WERI-Rb-1 (cell line): Measurements from ENCODE around the gene TRIM44.

ENCODE experiments used
- DNase-seq: peaks from one replicate; pipeline ENCODE4 v3.0.0-alpha.2; 2020
- H3K27ac ChIP-seq: fragments of 250-450 bp; sonication (Bioruptor Pico); 2 replicates; pipeline ENCODE4 v1.5.1; 2020; ENCODE audit warnings: mild to moderate bottlenecking, moderate library complexity
- H3K27me3 ChIP-seq: fragments of 250-450 bp; sonication (Bioruptor Pico); 2 replicates; pipeline ENCODE4 v1.5.1; 2021; ENCODE audit warnings: mild to moderate bottlenecking, low read depth, moderate library complexity; ENCODE audit not compliant: insufficient read depth, severe bottlenecking
- H3K36me3 ChIP-seq: fragments of 250-450 bp; sonication (Bioruptor Pico); 2 replicates; pipeline ENCODE4 v1.5.1; 2020; ENCODE audit warnings: mild to moderate bottlenecking, moderate library complexity
- H3K4me3 ChIP-seq: 2 replicates; pipeline ENCODE4 v1.5.1; 2011; ENCODE audit warnings: low read depth, mild to moderate bottlenecking, control low read depth, low read length
- H3K9me3 ChIP-seq: fragments of 250-450 bp; sonication (Bioruptor Pico); 2 replicates; pipeline ENCODE4 v1.5.1; 2021; ENCODE audit warnings: mild to moderate bottlenecking, moderate library complexity; ENCODE audit not compliant: severe bottlenecking
- TF ChIP-seq, protein P1 (sequence below): IDR thresholded peaks from 2 replicates; pipeline ENCODE4 v1.5.1; 2011; ENCODE audit warnings: low read depth, mild to moderate bottlenecking, control low read depth, inconsistent platforms, low read length

The TRIM44 gene

DNA sequence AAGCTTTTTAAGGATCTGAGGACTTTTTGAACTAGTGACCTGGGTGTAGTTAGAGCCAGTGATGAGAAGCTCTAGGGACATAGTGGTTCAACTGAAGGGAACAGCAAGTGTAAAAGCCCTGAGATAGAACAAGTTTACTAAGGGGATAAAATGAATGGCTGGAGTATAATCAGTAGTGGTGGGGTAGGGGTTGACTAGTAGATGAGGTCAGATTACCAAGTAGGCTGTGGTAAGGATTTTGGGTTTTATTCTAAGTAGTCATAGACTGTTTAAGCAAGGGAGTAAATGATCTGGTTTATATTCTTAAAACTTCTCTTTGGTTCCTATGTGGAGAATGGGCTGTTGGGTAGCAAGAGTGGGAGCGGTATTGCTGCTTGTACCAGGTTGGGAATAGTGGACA lies 15.3 kb downstream of the TRIM44 start:
- H3K27ac ChIP-seq = no peak overlapping the region
- H3K27me3 ChIP-seq = no peaks in the 10 kb centered on the region
- DNase-seq = no peak
- H3K9me3 ChIP-seq = no peaks in the 10 kb centered on the region
- TF ChIP-seq, protein P1, sequence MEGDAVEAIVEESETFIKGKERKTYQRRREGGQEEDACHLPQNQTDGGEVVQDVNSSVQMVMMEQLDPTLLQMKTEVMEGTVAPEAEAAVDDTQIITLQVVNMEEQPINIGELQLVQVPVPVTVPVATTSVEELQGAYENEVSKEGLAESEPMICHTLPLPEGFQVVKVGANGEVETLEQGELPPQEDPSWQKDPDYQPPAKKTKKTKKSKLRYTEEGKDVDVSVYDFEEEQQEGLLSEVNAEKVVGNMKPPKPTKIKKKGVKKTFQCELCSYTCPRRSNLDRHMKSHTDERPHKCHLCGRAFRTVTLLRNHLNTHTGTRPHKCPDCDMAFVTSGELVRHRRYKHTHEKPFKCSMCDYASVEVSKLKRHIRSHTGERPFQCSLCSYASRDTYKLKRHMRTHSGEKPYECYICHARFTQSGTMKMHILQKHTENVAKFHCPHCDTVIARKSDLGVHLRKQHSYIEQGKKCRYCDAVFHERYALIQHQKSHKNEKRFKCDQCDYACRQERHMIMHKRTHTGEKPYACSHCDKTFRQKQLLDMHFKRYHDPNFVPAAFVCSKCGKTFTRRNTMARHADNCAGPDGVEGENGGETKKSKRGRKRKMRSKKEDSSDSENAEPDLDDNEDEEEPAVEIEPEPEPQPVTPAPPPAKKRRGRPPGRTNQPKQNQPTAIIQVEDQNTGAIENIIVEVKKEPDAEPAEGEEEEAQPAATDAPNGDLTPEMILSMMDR = no peak
- H3K4me3 ChIP-seq = no peak overlapping the region
- no peaks in the 10 kb centered on the region for H3K36me3 ChIP-seq

DNA sequence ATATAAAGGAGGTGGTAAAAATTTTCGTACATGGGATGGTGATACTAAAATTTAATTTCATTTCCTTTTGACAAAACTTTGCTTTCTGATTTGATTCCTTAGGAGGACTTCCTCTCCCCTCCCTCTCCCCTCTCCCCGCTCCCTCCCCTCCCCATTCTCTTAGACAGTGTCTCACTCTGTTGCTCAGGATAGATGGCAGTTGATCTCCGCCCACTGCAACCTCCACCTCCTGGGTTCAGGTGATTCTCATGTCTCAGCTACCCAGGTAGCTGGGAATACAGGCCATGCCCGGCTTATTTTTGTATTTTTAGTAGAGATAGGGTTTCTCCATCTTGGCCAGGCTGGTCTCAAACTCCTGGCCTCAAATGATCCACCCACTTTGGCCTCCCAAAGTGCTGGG lies 15.9 kb downstream of the TRIM44 start:
- no peaks in the 10 kb centered on the region for H3K36me3 ChIP-seq
- no peaks in the 10 kb centered on the region for H3K27me3 ChIP-seq
- no peak for DNase-seq
- no peak overlapping the region for H3K27ac ChIP-seq
- H3K4me3 ChIP-seq = no peak overlapping the region
- TF ChIP-seq, protein P1 = no peak
- H3K9me3 ChIP-seq = no peaks in the 10 kb centered on the region

DNA sequence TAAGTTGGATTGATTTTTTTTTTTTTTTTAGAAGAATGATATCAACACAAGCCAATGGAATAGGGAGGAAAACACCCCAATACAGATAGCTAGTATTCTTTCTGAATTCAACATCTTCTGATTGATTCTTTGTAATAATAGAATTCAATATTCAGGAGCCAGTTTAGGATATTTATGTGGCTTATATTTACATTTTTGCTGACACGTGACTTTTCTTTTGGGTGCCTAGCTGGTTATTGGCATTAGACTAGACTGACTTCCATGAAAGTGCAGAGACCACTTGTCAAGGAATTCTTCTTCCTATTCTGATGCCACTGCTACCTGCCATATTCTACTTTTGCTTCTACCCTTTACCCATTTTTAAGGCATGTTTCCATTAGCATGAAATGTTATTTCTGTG lies 16.4 kb downstream of the TRIM44 start:
- no peak for DNase-seq
- H3K9me3 ChIP-seq = no peaks in the 10 kb centered on the region
- H3K36me3 ChIP-seq = no peaks in the 10 kb centered on the region
- no peaks in the 10 kb centered on the region for H3K27me3 ChIP-seq
- TF ChIP-seq, protein P1 = no peak
- no peak overlapping the region for H3K27ac ChIP-seq
- no peak overlapping the region for H3K4me3 ChIP-seq

DNA sequence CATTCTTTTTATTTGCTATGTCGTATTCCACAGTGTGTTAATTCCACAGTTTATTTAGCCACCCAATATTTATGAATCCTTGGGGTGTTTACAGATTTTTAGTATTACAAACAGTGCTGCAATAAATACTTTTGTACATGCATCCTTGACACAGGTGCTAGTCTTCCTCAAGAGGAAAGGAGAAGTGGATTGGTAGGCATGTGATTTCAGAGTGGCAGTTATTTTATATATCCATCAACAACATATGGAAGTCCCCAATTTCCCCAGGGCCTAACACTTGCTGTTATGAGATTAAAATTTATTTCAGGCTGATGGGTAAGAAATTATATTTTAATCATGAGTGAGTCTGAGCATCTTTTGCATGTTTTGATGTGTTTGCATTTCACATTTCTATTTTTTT lies 17.9 kb downstream of the TRIM44 start:
- Histone ChIP-seq H3K27ac (no peak overlapping the region), H3K27me3 (no peaks in the 10 kb centered on the region), H3K36me3 (peaks cover 3% of the 10 kb centered on the region; the same call in 1 of the 2 replicates), H3K9me3 (no peaks in the 10 kb centered on the region), H3K4me3 (no peak overlapping the region)
- DNase-seq = no peak
- TF ChIP-seq, protein P1 = no peak

DNA sequence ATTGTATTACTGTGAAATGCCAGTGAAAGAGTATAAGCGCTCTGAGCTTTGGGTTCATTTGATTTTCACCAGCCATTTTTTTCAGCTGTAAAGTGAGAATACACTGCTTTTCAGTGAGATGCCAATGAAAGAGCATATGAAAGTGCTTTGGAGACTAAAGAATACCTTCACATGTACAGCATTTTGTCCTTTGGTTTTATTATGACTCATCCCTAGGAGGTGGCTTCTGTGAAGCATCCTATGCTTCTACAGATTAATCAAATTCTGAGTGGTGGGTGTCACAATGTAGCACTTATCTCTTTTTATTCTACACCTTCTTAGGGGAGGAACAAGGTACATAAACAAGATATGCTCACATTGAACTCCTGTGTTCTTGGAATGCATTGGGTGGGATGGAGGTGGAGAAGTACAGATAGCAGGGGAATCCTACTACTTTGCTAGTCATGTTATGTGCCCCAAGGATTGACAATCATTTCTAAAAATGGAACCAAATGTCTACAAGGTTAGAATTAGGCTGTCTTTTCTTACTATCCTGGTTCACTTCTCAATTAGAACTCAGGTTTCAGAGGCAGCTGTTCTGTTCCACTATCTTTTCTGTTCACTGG lies 18.7 kb downstream of the TRIM44 start:
- Histone ChIP-seq H3K36me3 (peaks cover 3% of the 10 kb centered on the region; the same call in 1 of the 2 replicates), H3K4me3 (no peak overlapping the region), H3K27me3 (no peaks in the 10 kb centered on the region), H3K9me3 (no peaks in the 10 kb centered on the region), H3K27ac (no peak overlapping the region)
- DNase-seq = no peak
- TF ChIP-seq, protein P1 = no peak
